ENCODE results near the gene FAM50B.

FAM50B gene

DNA sequence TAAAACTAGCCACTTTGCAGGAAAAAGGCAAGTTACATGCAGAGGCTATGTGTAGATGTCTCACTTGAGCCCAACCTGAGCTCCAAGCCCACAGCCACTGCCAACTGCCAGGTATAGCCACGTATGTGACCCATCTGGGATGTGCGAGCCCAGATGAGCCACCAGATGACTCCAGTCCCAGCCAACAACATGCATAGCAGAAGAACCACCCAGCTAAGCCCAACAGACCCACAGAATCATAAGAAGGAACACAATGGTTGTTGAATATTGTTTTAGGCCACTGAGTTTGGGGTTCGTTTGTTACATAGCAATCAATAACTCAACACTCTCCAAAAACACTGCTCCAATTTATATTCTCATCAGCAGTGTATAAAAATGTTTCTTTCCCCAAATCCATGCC, 16.3 kb downstream of the FAM50B start:
- TF ChIP-seq, protein P1, sequence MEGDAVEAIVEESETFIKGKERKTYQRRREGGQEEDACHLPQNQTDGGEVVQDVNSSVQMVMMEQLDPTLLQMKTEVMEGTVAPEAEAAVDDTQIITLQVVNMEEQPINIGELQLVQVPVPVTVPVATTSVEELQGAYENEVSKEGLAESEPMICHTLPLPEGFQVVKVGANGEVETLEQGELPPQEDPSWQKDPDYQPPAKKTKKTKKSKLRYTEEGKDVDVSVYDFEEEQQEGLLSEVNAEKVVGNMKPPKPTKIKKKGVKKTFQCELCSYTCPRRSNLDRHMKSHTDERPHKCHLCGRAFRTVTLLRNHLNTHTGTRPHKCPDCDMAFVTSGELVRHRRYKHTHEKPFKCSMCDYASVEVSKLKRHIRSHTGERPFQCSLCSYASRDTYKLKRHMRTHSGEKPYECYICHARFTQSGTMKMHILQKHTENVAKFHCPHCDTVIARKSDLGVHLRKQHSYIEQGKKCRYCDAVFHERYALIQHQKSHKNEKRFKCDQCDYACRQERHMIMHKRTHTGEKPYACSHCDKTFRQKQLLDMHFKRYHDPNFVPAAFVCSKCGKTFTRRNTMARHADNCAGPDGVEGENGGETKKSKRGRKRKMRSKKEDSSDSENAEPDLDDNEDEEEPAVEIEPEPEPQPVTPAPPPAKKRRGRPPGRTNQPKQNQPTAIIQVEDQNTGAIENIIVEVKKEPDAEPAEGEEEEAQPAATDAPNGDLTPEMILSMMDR (IDR thresholded peaks at IDR 0.05; ENCODE audit: extremely low read depth, insufficient read depth, missing control alignments): no peak
- DNase-seq (ENCODE audit: low spot score): no peak
- in situ Hi-C loops (cut with MboI; ENCODE audit: low pct_unique_long_range_greater_than_20kb, low sequenced_read_pairs, unreplicated experiment): no loop called here

DNA sequence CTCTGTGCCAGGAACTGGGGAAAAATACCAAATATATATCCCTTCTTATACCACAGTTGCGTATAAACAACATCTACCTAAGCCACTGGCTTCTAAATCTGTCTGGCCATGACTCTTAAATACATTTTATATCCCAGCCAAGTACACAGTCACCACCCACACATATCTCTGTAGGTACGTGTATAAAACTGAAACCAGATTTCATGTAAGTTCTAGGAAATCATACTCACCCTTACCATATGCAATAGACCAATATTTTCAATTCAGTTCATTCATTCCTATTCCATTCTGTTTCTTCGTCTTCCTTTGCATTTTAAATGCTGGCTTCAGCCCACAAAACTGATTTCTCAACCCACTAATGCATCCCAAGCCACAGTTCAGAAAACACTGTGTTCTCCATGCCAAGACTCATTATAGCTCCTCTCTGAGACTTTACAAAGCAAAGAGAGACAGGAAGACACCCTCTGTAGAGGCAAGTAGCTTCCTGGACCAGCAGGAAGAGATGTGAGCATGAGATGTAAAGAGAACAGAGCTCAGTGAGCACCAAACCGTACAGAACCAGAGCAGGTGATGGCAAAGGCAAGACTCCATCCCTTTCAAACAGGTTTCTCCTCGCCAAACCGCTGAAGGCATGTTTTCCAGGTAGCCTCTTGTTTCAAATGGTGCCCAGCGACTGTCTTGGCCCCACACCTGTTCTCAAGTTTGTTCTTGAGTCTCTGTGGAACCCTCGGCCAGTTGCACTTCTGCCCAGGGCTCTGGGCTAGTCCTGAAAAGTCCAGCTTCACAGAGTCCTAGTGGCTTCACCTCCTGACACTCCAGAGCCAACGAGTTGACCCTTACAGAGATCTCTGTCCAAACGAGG, 18.7 kb downstream of the FAM50B start:
- in situ Hi-C loops (cut with MboI; ENCODE audit: low pct_unique_long_range_greater_than_20kb, low sequenced_read_pairs, unreplicated experiment): no loop called here
- DNase-seq (ENCODE audit: low spot score): no peak
- TF ChIP-seq, protein P1 (IDR thresholded peaks at IDR 0.05; ENCODE audit: extremely low read depth, insufficient read depth, missing control alignments): no peak

DNA sequence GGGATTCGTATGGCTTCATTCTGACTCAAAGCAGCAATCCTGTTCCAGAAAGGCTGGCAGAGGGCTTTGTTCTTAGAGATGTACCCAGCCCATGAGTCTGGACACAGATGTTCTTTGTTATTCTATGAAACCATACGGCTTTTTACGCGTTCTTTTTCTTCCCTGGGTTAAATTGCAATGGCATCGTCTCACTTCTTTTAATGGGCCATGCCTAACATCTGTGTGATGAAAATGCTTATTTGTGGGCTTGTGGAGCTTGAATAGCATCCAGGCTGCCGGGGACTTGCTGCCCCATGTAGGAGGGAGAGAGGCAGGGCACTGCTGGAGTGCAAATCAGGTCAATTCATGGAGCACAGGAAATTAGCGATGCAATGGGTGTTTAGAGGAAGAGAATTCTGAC, 19.4 kb downstream of the FAM50B start:
- DNase-seq (ENCODE audit: low spot score): no peak
- in situ Hi-C loops (cut with MboI; ENCODE audit: low pct_unique_long_range_greater_than_20kb, low sequenced_read_pairs, unreplicated experiment): no loop called here
- TF ChIP-seq, protein P1 (IDR thresholded peaks at IDR 0.05; ENCODE audit: extremely low read depth, insufficient read depth, missing control alignments): no peak

DNA sequence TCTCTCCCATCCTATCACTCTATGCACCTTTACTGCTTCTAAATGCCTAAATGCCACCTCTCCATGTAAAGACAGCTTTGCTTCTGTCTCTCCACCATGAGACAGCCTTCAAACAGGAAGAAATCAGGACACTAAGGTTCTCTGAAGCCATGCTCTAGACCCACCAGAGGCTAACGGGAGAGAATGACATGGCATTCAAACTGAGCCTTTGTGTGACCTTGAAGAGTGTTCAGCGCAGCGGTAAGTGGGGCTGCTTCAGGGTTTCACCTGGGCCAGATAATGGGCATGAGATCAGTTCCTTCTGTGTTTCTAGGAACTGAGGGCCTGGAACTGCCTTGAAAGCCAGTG, 20.1 kb downstream of the FAM50B start:
- TF ChIP-seq, protein P1 (IDR thresholded peaks at IDR 0.05; ENCODE audit: extremely low read depth, insufficient read depth, missing control alignments): no peak
- in situ Hi-C loops (cut with MboI; ENCODE audit: low pct_unique_long_range_greater_than_20kb, low sequenced_read_pairs, unreplicated experiment): no loop called here
- DNase-seq (ENCODE audit: low spot score): no peak

DNA sequence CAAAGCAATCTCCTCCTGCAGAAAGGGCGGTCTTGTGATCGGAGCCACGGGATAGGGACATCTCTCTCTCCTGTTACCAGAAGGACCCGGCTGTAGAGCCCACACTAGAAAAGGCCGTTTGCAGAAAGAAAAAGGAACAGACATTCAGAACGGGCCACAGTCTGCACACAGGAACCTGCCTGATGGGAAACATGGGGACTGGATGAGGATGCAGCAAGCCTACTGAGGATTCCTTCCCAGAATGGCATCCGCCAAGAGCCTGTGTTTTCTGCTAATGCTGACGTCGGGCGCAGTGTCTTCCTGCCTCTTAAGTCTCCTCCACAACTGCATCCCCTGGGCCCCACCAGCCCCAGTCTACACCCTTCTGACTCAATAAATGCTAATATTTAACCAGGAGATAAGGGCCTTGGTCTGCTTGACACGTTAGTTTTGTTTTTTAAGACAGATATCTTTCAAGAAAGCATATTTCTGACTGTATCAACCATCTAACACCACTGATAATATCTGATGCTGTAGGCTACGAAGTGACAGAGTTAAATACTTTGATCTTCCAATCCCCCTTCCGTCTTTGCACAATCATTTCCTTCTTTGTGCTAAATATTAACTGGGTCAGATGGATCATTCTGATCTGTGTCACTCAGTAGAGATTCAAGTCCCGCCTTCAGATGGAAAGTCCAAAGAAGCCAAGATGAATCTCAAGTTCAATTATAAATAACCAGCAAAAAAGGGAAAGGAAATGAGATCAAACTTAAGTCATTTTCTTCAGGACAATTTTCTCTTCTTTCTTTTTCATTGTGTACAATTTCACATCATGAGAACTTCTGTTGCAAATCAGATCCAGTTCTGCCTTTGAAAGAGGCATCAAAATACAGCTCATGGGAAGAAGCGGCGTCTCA, 20.7 kb downstream of the FAM50B start:
- in situ Hi-C loops (cut with MboI; ENCODE audit: low pct_unique_long_range_greater_than_20kb, low sequenced_read_pairs, unreplicated experiment): no loop called here

DNA sequence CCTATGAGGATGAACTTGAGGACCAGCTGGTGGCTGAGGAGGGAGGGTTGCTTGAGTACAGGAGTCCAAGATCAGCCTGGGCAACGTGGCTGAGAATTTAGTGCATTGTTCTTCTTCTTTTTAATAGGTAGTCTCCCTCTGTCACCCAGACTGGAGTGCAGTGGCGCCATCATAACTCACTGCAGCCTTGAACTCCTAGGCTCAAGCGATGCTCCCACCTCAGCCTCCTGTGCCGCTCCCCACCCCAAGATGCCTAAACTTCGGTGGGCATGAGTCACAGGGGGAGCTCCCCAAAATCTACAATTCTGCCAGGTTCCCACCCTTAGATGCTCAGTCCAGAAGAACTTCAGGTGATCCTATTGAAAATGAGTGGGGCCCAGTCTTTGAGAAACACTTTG, 21.4 kb downstream of the FAM50B start:
- no peak for DNase-seq (ENCODE audit: low spot score)
- TF ChIP-seq, protein P1 (IDR thresholded peaks at IDR 0.05; ENCODE audit: extremely low read depth, insufficient read depth, missing control alignments): no peak
- in situ Hi-C loops (cut with MboI; ENCODE audit: low pct_unique_long_range_greater_than_20kb, low sequenced_read_pairs, unreplicated experiment): no loop called here

More for the DNA sequence above, 20.7 kb downstream of the FAM50B start:
- TF ChIP-seq, protein P1 (IDR thresholded peaks at IDR 0.05; ENCODE audit: extremely low read depth, insufficient read depth, missing control alignments): no peak
- no peak for DNase-seq (ENCODE audit: low spot score)
